Body of pancreas (tissue), 4 donors: ENCODE measurements around the gene BTAF1.

Experiments
- CTCF ChIP-seq, 7 experiments: fragments of 450-650 bp in 4 of 7; fragments of 200-600 bp in 3 of 7; sonication (generic) in 3 of 7; IDR thresholded peaks; one replicate each; pipeline ENCODE4 v1.5.1; 2016 to 2019; ENCODE audit warnings: antibody characterized with exemption in 7 of 7
- POLR2A ChIP-seq, 3 donors: fragments of 450-650 bp; IDR thresholded peaks; one replicate each; pipeline ENCODE4 v1.6.1; 2016; ENCODE audit warnings: antibody characterized with exemption in 3 of 3, mild to moderate bottlenecking in 2 of 3

GRCh38 chr10:91923371-91924211 lies at the start of gene BTAF1:
- TF ChIP-seq POLR2A (IDR thresholded peaks at IDR 0.05) (peak; percentile 78 to 91 (median 86)), CTCF (IDR thresholded peaks at IDR 0.05) (no peak)
